ENCODE measurements around the gene CSNK1A1.
A peak's percentile ranks its signal among the peaks of the same experiment; 100 is the strongest.
"Not testable (repeated sequence)": the region's sequence is repeated elsewhere in the genome, so short reads cannot be mapped to it uniquely, and the experiment has no call there.

CSNK1A1 gene

GRCh38 chr5:149448831-149449714, 102.2 kb downstream of the CSNK1A1 start:
- Histone ChIP-seq H3K27me3 (replicated peaks; ENCODE audit: control insufficient read depth, insufficient read depth, low read length, poor library complexity, severe bottlenecking) (no peaks in the 10 kb centered on the region), H3K9me3 (ENCODE audit: control insufficient read depth, low read length) (no peaks in the 10 kb centered on the region), H3K4me3 (ENCODE audit: insufficient read depth, low read depth, low read length, poor library complexity, severe bottlenecking) (no peak overlapping the region), H3K4me1 (ENCODE audit: control insufficient read depth, insufficient read depth, low read length, poor library complexity, severe bottlenecking) (no peaks in the 10 kb centered on the region), H3K27ac (ENCODE audit: insufficient read depth, low read length, poor library complexity, severe bottlenecking) (no peak overlapping the region), H3K36me3 (ENCODE audit: control insufficient read depth, insufficient read depth, low read length) (no peaks in the 10 kb centered on the region)
- no peak for DNase-seq

- Histone ChIP-seq H3K27ac (ENCODE audit: insufficient read depth, low read length, poor library complexity, severe bottlenecking) (no peak overlapping the region), H3K4me3 (ENCODE audit: insufficient read depth, low read depth, low read length, poor library complexity, severe bottlenecking) (no peak overlapping the region), H3K36me3 (ENCODE audit: control insufficient read depth, insufficient read depth, low read length) (no peaks in the 10 kb centered on the region), H3K9me3 (ENCODE audit: control insufficient read depth, low read length) (no peaks in the 10 kb centered on the region), H3K4me1 (ENCODE audit: control insufficient read depth, insufficient read depth, low read length, poor library complexity, severe bottlenecking) (no peaks in the 10 kb centered on the region), H3K27me3 (replicated peaks; ENCODE audit: control insufficient read depth, insufficient read depth, low read length, poor library complexity, severe bottlenecking) (no peaks in the 10 kb centered on the region)
- no peak for DNase-seq
These were observed 102.8 kb downstream of the CSNK1A1 start for GRCh38 chr5:149448431-149448830.

- Histone ChIP-seq H3K27ac (ENCODE audit: insufficient read depth, low read length, poor library complexity, severe bottlenecking) (no peak overlapping the region), H3K4me3 (ENCODE audit: insufficient read depth, low read depth, low read length, poor library complexity, severe bottlenecking) (no peak overlapping the region), H3K4me1 (ENCODE audit: control insufficient read depth, insufficient read depth, low read length, poor library complexity, severe bottlenecking) (no peaks in the 10 kb centered on the region), H3K27me3 (replicated peaks; ENCODE audit: control insufficient read depth, insufficient read depth, low read length, poor library complexity, severe bottlenecking) (no peaks in the 10 kb centered on the region), H3K9me3 (ENCODE audit: control insufficient read depth, low read length) (no peaks in the 10 kb centered on the region), H3K36me3 (ENCODE audit: control insufficient read depth, insufficient read depth, low read length) (no peaks in the 10 kb centered on the region)
- no peak for DNase-seq
These were observed 103.6 kb downstream of the CSNK1A1 start for GRCh38 chr5:149447373-149448367.

- H3K27ac ChIP-seq (ENCODE audit: insufficient read depth, low read length, poor library complexity, severe bottlenecking); H3K27me3 ChIP-seq (replicated peaks; ENCODE audit: control insufficient read depth, insufficient read depth, low read length, poor library complexity, severe bottlenecking); H3K4me1 ChIP-seq (ENCODE audit: control insufficient read depth, insufficient read depth, low read length, poor library complexity, severe bottlenecking); H3K9me3 ChIP-seq (ENCODE audit: control insufficient read depth, low read length); H3K36me3 ChIP-seq (ENCODE audit: control insufficient read depth, insufficient read depth, low read length); H3K4me3 ChIP-seq (ENCODE audit: insufficient read depth, low read depth, low read length, poor library complexity, severe bottlenecking); DNase-seq: not testable (repeated sequence)
These were observed 104.4 kb downstream of the CSNK1A1 start for GRCh38 chr5:149446794-149447193.

GRCh38 chr5:149445739-149446369, 105.4 kb downstream of the CSNK1A1 start:
- Histone ChIP-seq H3K36me3 (ENCODE audit: control insufficient read depth, insufficient read depth, low read length) (no peaks in the 10 kb centered on the region), H3K27me3 (replicated peaks; ENCODE audit: control insufficient read depth, insufficient read depth, low read length, poor library complexity, severe bottlenecking) (no peaks in the 10 kb centered on the region), H3K9me3 (ENCODE audit: control insufficient read depth, low read length) (no peaks in the 10 kb centered on the region), H3K27ac (ENCODE audit: insufficient read depth, low read length, poor library complexity, severe bottlenecking) (no peak overlapping the region), H3K4me1 (ENCODE audit: control insufficient read depth, insufficient read depth, low read length, poor library complexity, severe bottlenecking) (no peaks in the 10 kb centered on the region), H3K4me3 (ENCODE audit: insufficient read depth, low read depth, low read length, poor library complexity, severe bottlenecking) (no peak overlapping the region)
- DNase-seq = no peak

- DNase-seq = no peak
- Histone ChIP-seq H3K4me1 (ENCODE audit: control insufficient read depth, insufficient read depth, low read length, poor library complexity, severe bottlenecking) (no peaks in the 10 kb centered on the region), H3K36me3 (ENCODE audit: control insufficient read depth, insufficient read depth, low read length) (no peaks in the 10 kb centered on the region), H3K27ac (ENCODE audit: insufficient read depth, low read length, poor library complexity, severe bottlenecking) (no peak overlapping the region), H3K4me3 (ENCODE audit: insufficient read depth, low read depth, low read length, poor library complexity, severe bottlenecking) (no peak overlapping the region), H3K9me3 (ENCODE audit: control insufficient read depth, low read length) (no peaks in the 10 kb centered on the region), H3K27me3 (replicated peaks; ENCODE audit: control insufficient read depth, insufficient read depth, low read length, poor library complexity, severe bottlenecking) (no peaks in the 10 kb centered on the region)
These were observed 105.9 kb downstream of the CSNK1A1 start for GRCh38 chr5:149445343-149445738.

GRCh38 chr5:149444430-149444829, 106.8 kb downstream of the CSNK1A1 start:
- not testable (repeated sequence) for H3K4me3 ChIP-seq (ENCODE audit: insufficient read depth, low read depth, low read length, poor library complexity, severe bottlenecking); DNase-seq; H3K36me3 ChIP-seq (ENCODE audit: control insufficient read depth, insufficient read depth, low read length); H3K9me3 ChIP-seq (ENCODE audit: control insufficient read depth, low read length); H3K4me1 ChIP-seq (ENCODE audit: control insufficient read depth, insufficient read depth, low read length, poor library complexity, severe bottlenecking); H3K27ac ChIP-seq (ENCODE audit: insufficient read depth, low read length, poor library complexity, severe bottlenecking); H3K27me3 ChIP-seq (replicated peaks; ENCODE audit: control insufficient read depth, insufficient read depth, low read length, poor library complexity, severe bottlenecking)

GRCh38 chr5:149443210-149443609, 108.0 kb downstream of the CSNK1A1 start:
- no peak overlapping the region for H3K4me3 ChIP-seq (ENCODE audit: insufficient read depth, low read depth, low read length, poor library complexity, severe bottlenecking)
- no peaks in the 10 kb centered on the region for H3K36me3 ChIP-seq (ENCODE audit: control insufficient read depth, insufficient read depth, low read length)
- H3K27ac ChIP-seq (ENCODE audit: insufficient read depth, low read length, poor library complexity, severe bottlenecking) = no peak overlapping the region
- no peaks in the 10 kb centered on the region for H3K4me1 ChIP-seq (ENCODE audit: control insufficient read depth, insufficient read depth, low read length, poor library complexity, severe bottlenecking)
- H3K9me3 ChIP-seq (ENCODE audit: control insufficient read depth, low read length) = no peaks in the 10 kb centered on the region
- no peak for DNase-seq
- no peaks in the 10 kb centered on the region for H3K27me3 ChIP-seq (replicated peaks; ENCODE audit: control insufficient read depth, insufficient read depth, low read length, poor library complexity, severe bottlenecking)

- H3K27ac ChIP-seq (ENCODE audit: insufficient read depth, low read length, poor library complexity, severe bottlenecking) = no peak overlapping the region
These were observed 108.6 kb downstream of the CSNK1A1 start for GRCh38 chr5:149442563-149443182.

More at GRCh38 chr5:149442563-149443182, 108.6 kb downstream of the CSNK1A1 start:
- no peak overlapping the region for H3K4me3 ChIP-seq (ENCODE audit: insufficient read depth, low read depth, low read length, poor library complexity, severe bottlenecking)
- no peaks in the 10 kb centered on the region for H3K4me1 ChIP-seq (ENCODE audit: control insufficient read depth, insufficient read depth, low read length, poor library complexity, severe bottlenecking)
- H3K36me3 ChIP-seq (ENCODE audit: control insufficient read depth, insufficient read depth, low read length) = no peaks in the 10 kb centered on the region
- H3K9me3 ChIP-seq (ENCODE audit: control insufficient read depth, low read length) = no peaks in the 10 kb centered on the region
- DNase-seq = peak; percentile 21 to 54 (median 38)
- H3K27me3 ChIP-seq (replicated peaks; ENCODE audit: control insufficient read depth, insufficient read depth, low read length, poor library complexity, severe bottlenecking) = no peaks in the 10 kb centered on the region
